GM23338 (cell line): ENCODE data around the gene TMPRSS11E.

Experiments used
- CREB1 ChIP-seq: fragments of 250-450 bp; sonication (Bioruptor Pico); IDR thresholded peaks from 2 replicates; pipeline ENCODE4 v1.5.0; 2020; ENCODE audit warnings: low read depth, mild to moderate bottlenecking, moderate library complexity
- CTCF ChIP-seq, 2 experiments: fragments of 200-600 bp in 1 of 2; sonication (generic) in 1 of 2; conservative IDR thresholded peaks; 2 replicates each; pipeline versions ENCODE4 v1.5.1 to v1.6.1; 2016 to 2017; ENCODE audit warnings: antibody characterized with exemption in 2 of 2, low read depth in 2 of 2, mild to moderate bottlenecking in 2 of 2, moderate library complexity in 1 of 2
- EZH2 ChIP-seq: fragments of 200-600 bp; sonication (generic); IDR thresholded peaks from one replicate; pipeline ENCODE4 v1.8.0; 2017; ENCODE audit warnings: antibody characterized with exemption, mild to moderate bottlenecking, low read depth; ENCODE audit not compliant: unreplicated experiment
- POLR2AphosphoS5 ChIP-seq: IDR thresholded peaks from 2 replicates; pipeline ENCODE4 v1.6.1; 2016; ENCODE audit warnings: antibody characterized with exemption, low read depth

GRCh38 chr4:68499021-68499420, 51.8 kb downstream of the TMPRSS11E start:
- TF ChIP-seq POLR2AphosphoS5: no peak
- no peak for TF ChIP-seq CTCF (conservative IDR thresholded peaks at IDR 0.05; ENCODE audit: low read depth in 2 of 2)
- TF ChIP-seq EZH2: no peak
- no peak for TF ChIP-seq CREB1 (CRISPR knock-in tag)
